ENCODE measurements around the gene TMEM225B.

- TF ChIP-seq POLR2A (IDR thresholded peaks at IDR 0.05; ENCODE audit: low read length) (no peak), GATA1 (IDR thresholded peaks at IDR 0.05; ENCODE audit: low read depth, low read length) (no peak)
These were observed 31.6 kb downstream of the TMEM225B start for GRCh38 chr7:99629643-99630042.

Data from erythroblast (primary cell).